ENCODE results near the gene IFNG.

DNA sequence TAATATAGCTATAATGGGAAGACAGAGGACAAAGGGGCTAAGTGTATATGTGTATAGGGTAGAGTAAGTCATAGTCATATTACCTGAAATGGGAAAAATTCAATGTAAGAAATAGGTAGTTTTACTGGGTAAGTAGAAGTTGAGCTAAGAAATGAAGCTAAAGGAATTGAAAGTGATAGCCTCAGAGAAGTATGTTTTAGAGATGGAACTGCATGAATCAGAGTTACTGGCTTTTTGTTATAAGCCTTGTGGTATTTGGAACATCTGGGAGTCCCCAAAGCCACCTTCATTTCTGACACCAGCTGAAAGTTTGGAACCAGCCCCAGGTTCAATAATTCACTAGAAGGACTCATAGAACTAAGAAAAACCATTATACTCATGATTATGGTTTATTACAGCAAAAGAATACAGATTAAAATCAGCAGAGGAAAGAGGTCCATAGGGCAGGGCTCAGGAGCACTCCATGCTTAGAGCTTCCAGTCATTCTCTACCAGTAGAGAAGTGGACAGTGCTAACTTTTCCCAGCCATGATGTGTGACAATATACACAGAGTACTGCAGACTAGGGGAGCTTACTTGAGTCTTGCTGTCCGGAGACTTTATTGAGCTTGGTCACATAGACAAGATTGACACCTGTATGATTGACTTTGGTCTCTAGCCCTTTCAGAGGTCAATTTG is 9.8 kb upstream of the IFNG start:
- TF ChIP-seq, protein P1, sequence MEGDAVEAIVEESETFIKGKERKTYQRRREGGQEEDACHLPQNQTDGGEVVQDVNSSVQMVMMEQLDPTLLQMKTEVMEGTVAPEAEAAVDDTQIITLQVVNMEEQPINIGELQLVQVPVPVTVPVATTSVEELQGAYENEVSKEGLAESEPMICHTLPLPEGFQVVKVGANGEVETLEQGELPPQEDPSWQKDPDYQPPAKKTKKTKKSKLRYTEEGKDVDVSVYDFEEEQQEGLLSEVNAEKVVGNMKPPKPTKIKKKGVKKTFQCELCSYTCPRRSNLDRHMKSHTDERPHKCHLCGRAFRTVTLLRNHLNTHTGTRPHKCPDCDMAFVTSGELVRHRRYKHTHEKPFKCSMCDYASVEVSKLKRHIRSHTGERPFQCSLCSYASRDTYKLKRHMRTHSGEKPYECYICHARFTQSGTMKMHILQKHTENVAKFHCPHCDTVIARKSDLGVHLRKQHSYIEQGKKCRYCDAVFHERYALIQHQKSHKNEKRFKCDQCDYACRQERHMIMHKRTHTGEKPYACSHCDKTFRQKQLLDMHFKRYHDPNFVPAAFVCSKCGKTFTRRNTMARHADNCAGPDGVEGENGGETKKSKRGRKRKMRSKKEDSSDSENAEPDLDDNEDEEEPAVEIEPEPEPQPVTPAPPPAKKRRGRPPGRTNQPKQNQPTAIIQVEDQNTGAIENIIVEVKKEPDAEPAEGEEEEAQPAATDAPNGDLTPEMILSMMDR (IDR thresholded peaks at IDR 0.05; ENCODE audit: poor library complexity, severe bottlenecking): no peak
- TF ChIP-seq TAF1 (IDR thresholded peaks at IDR 0.05; ENCODE audit: low read depth) (no peak), MXI1 (conservative IDR thresholded peaks at IDR 0.05; ENCODE audit: poor library complexity, severe bottlenecking) (no peak)
